CD4-positive, CD25-positive, alpha-beta regulatory T cell (primary cell): ENCODE results near the gene PCDHA5. TPM values are rescaled to one million over a fixed set of nuclear protein-coding genes. Genes with fewer than 3 reads are reported as not detected.
A peak's percentile ranks its signal among the peaks of the same experiment; 100 is the strongest.
"Not testable (repeated sequence)": the region's sequence is repeated elsewhere in the genome, so short reads cannot be mapped to it uniquely, and the experiment has no call there.

Source experiments
- ATAC-seq, 2 donors: fragments of 150-1000 bp; cut with Tn5 transposase; one replicate each; pipeline ENCODE4 v1.10.0; 2021; ENCODE audit warnings: low read depth in 2 of 2, moderate number of reproducible peaks in 2 of 2, moderate library complexity in 1 of 2
- DNase-seq, 3 donors: peaks; one replicate each; pipeline versions ENCODE4 v3.0.0 to v3.0.0-alpha.2; 2012 to 2022; ENCODE audit warnings: mixed read lengths in 1 of 3
- H3K27ac ChIP-seq: one replicate; pipeline ENCODE4 v1.7.0; 2013; ENCODE audit warnings: mild to moderate bottlenecking, low read length; ENCODE audit not compliant: insufficient read depth, poor library complexity, severe bottlenecking
- H3K27me3 ChIP-seq: one replicate; pipeline ENCODE4 v1.7.0; 2013; ENCODE audit warnings: low read length; ENCODE audit not compliant: control insufficient read depth, insufficient read depth
- H3K36me3 ChIP-seq: one replicate; pipeline ENCODE4 v1.7.0; 2013; ENCODE audit warnings: mild to moderate bottlenecking, low read length, moderate library complexity; ENCODE audit not compliant: control insufficient read depth, insufficient read depth
- H3K4me1 ChIP-seq: 2 replicates; pipeline ENCODE4 v1.7.0; 2013; ENCODE audit warnings: mild to moderate bottlenecking, low read length; ENCODE audit not compliant: insufficient read depth, control insufficient read depth, poor library complexity, severe bottlenecking
- H3K4me3 ChIP-seq: one replicate; pipeline ENCODE4 v1.7.0; 2013; ENCODE audit warnings: low read depth, mild to moderate bottlenecking, low read length, moderate library complexity
- H3K9me3 ChIP-seq, 2 experiments: 1 replicate in 1 of 2; 2 replicates in 1 of 2; pipeline ENCODE4 v1.7.0; 2013; ENCODE audit warnings: low read length in 2 of 2, mild to moderate bottlenecking in 1 of 2, moderate library complexity in 1 of 2; ENCODE audit not compliant: control insufficient read depth in 2 of 2
- H3K27ac Mint-ChIP-seq, 3 donors: one replicate each; pipeline ENCODE4 v1.8.0; 2020 to 2022; ENCODE audit warnings: mild to moderate bottlenecking in 3 of 3, mixed read lengths in 3 of 3, moderate library complexity in 2 of 3
- H3K27me3 Mint-ChIP-seq: one replicate; pipeline ENCODE4 v1.8.0; 2022; ENCODE audit warnings: mild to moderate bottlenecking, mixed read lengths
- H3K36me3 Mint-ChIP-seq: one replicate; pipeline ENCODE4 v1.8.0; 2020; ENCODE audit warnings: mixed read lengths
- H3K4me1 Mint-ChIP-seq, 4 donors: one replicate each; pipeline ENCODE4 v1.8.0; 2020 to 2022; ENCODE audit warnings: mixed read lengths in 4 of 4, mild to moderate bottlenecking in 1 of 4
- H3K4me3 Mint-ChIP-seq, 4 donors: one replicate each; pipeline ENCODE4 v1.8.0; 2020 to 2022; ENCODE audit warnings: mild to moderate bottlenecking in 4 of 4, mixed read lengths in 4 of 4, moderate library complexity in 3 of 4
- H3K9me3 Mint-ChIP-seq, 7 donors: one replicate each; pipeline ENCODE4 v1.8.0; 2020 to 2022; ENCODE audit warnings: mixed read lengths in 7 of 7, mild to moderate bottlenecking in 3 of 7, moderate library complexity in 2 of 7
- polyA plus RNA-seq, 4 donors: library from polyadenylated mRNA; unstranded; fragments of 300-500 nt; fragmentation: Illumina TruSeq; gene quantifications; one replicate each; pipeline ENCODE4 v1.2.3, GENCODE V29; 2021
- total RNA-seq: library from RNA; stranded (reverse); gene quantifications from one replicate; pipeline ENCODE4 v1.2.3, GENCODE V29; 2022

The PCDHA5 gene
- total and polyA plus RNA-seq, 5 donors from 2014 or later: not detected

GRCh38 chr5:140795259-140795641 is 26.2 kb upstream of the PCDHA5 start:
- Mint-ChIP-seq H3K4me3 (no peak overlapping the region), H3K27ac (no peak overlapping the region)

DNA sequence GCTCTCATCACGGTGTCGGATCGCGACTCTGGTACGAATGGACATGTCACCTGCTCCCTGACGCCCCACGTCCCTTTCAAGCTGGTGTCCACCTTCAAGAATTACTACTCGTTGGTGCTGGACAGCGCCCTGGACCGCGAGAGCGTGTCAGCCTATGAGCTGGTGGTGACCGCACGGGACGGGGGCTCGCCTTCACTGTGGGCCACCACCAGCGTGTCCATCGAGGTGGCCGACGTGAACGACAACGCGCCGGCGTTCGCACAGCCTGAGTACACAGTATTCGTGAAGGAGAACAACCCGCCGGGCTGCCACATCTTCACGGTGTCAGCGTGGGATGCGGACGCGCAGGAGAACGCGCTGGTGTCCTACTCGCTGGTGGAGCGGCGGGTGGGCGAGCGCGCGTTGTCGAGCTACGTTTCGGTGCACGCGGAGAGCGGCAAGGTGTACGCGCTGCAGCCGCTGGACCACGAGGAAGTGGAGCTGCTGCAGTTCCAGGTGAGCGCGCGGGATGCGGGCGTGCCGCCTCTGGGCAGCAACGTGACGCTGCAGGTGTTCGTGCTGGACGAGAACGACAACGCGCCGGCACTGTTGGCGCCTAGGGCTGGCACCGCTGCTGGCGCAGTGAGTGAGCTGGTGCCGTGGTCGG is 25.2 kb upstream of the PCDHA5 start:
- not testable (repeated sequence) for DNase-seq, H3K27me3 ChIP-seq, H3K27ac ChIP-seq, H3K27me3 Mint-ChIP-seq, H3K4me1 ChIP-seq, H3K36me3 ChIP-seq, H3K27ac Mint-ChIP-seq, H3K36me3 Mint-ChIP-seq, H3K4me3 ChIP-seq, H3K4me3 Mint-ChIP-seq, ATAC-seq, H3K4me1 Mint-ChIP-seq
- H3K9me3 ChIP-seq: peaks cover 33 to 53% of the 10 kb centered on the region in 2 experiments
- peaks cover under 1 to 49% (median 12%) of the 10 kb centered on the region in 7 donors for H3K9me3 Mint-ChIP-seq

More at GRCh38 chr5:140795259-140795641, 26.2 kb upstream of the PCDHA5 start:
- Mint-ChIP-seq H3K4me1 (no peaks in the 10 kb centered on the region), H3K36me3 (no peaks in the 10 kb centered on the region), H3K27me3 (peaks cover 4% of the 10 kb centered on the region), H3K9me3 (peaks cover 2 to 52% (median 11%) of the 10 kb centered on the region in 7 donors)
- H3K4me1 ChIP-seq: no peaks in the 10 kb centered on the region
- no peaks in the 10 kb centered on the region for H3K36me3 ChIP-seq
- no peak for ATAC-seq
- H3K4me3 ChIP-seq: no peak overlapping the region
- H3K9me3 ChIP-seq: peaks cover 34 to 45% of the 10 kb centered on the region in 2 experiments
- H3K27me3 ChIP-seq: peaks cover 2% of the 10 kb centered on the region
- no peak overlapping the region for H3K27ac ChIP-seq
- DNase-seq: no peak

DNA sequence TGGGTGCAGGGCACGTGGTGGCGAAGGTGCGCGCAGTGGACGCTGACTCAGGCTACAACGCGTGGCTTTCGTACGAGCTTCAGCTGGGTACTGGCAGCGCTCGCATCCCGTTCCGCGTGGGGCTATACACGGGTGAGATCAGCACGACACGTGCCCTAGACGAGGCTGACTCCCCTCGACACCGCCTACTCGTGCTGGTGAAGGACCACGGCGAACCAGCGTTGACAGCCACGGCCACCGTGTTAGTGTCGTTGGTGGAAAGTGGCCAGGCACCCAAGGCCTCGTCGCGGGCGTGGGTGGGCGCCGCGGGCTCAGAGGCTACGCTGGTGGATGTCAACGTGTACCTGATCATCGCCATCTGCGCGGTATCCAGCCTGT is 24.7 kb upstream of the PCDHA5 start:
- peaks cover 0 to 46% (median 10%) of the 10 kb centered on the region in 7 donors for H3K9me3 Mint-ChIP-seq
- no peaks in the 10 kb centered on the region for H3K36me3 ChIP-seq
- no peak overlapping the region for H3K27ac Mint-ChIP-seq
- no peaks in the 10 kb centered on the region for H3K4me1 ChIP-seq
- no peak overlapping the region for H3K4me3 ChIP-seq
- H3K36me3 Mint-ChIP-seq: no peaks in the 10 kb centered on the region
- H3K27me3 Mint-ChIP-seq: peaks cover 4% of the 10 kb centered on the region
- DNase-seq (no peak), ATAC-seq (no peak)
- H3K9me3 ChIP-seq: peaks cover 31 to 54% of the 10 kb centered on the region in 2 experiments
- H3K27me3 ChIP-seq: peaks cover 2% of the 10 kb centered on the region
- H3K27ac ChIP-seq: no peak overlapping the region
- H3K4me1 Mint-ChIP-seq: no peaks in the 10 kb centered on the region
- no peak overlapping the region for H3K4me3 Mint-ChIP-seq

- H3K36me3 ChIP-seq: no peaks in the 10 kb centered on the region
- peak in 1 of 3 donors; percentile 6 for DNase-seq
- Mint-ChIP-seq H3K9me3 (peaks cover 0 to 39% (median 10%) of the 10 kb centered on the region in 7 donors), H3K4me1 (no peaks in the 10 kb centered on the region), H3K27ac (no peak within 1 kb of the TSS), H3K27me3 (peaks cover 5% of the 10 kb centered on the region), H3K36me3 (no peaks in the 10 kb centered on the region), H3K4me3 (no peak within 1 kb of the TSS)
- H3K4me1 ChIP-seq: no peaks in the 10 kb centered on the region
- no peak within 1 kb of the TSS for H3K27ac ChIP-seq
- ATAC-seq: no peak
- H3K4me3 ChIP-seq: no peak within 1 kb of the TSS
- peaks cover 6 to 32% of the 10 kb centered on the region in 2 experiments for H3K9me3 ChIP-seq
- H3K27me3 ChIP-seq: no peaks in the 10 kb centered on the region
Measured at GRCh38 chr5:140800816-140801493, 20.5 kb upstream of the PCDHA5 start, which contains the start of gene PCDHA3. PCDHA3 (plus strand) TSS chr5:140801057.

GRCh38 chr5:140801494-140801841 is 19.9 kb upstream of the PCDHA5 start:
- Mint-ChIP-seq H3K9me3 (peaks cover 0 to 40% (median 11%) of the 10 kb centered on the region in 7 donors), H3K36me3 (no peaks in the 10 kb centered on the region), H3K4me1 (no peaks in the 10 kb centered on the region), H3K27me3 (peaks cover 8% of the 10 kb centered on the region), H3K27ac (no peak overlapping the region), H3K4me3 (no peak overlapping the region)
- H3K27me3 ChIP-seq: no peaks in the 10 kb centered on the region
- H3K4me1 ChIP-seq: no peaks in the 10 kb centered on the region
- DNase-seq (no peak), ATAC-seq (no peak)
- H3K36me3 ChIP-seq: no peaks in the 10 kb centered on the region
- no peak overlapping the region for H3K4me3 ChIP-seq
- H3K9me3 ChIP-seq: peaks cover 8 to 35% of the 10 kb centered on the region in 2 experiments
- no peak overlapping the region for H3K27ac ChIP-seq

GRCh38 chr5:140802381-140802780 is 19.0 kb upstream of the PCDHA5 start:
- not testable (repeated sequence) for DNase-seq, H3K36me3 ChIP-seq, H3K4me1 Mint-ChIP-seq, ATAC-seq, H3K4me3 Mint-ChIP-seq, H3K36me3 Mint-ChIP-seq, H3K27me3 ChIP-seq, H3K4me1 ChIP-seq, H3K4me3 ChIP-seq, H3K27ac ChIP-seq, H3K27ac Mint-ChIP-seq
- Mint-ChIP-seq H3K9me3 (peaks cover 0 to 44% (median 11%) of the 10 kb centered on the region in 7 donors), H3K27me3 (peaks cover 12% of the 10 kb centered on the region)
- peaks cover 9 to 38% of the 10 kb centered on the region in 2 experiments for H3K9me3 ChIP-seq

GRCh38 chr5:140802781-140803271 is 18.6 kb upstream of the PCDHA5 start:
- Mint-ChIP-seq H3K36me3 (no peaks in the 10 kb centered on the region), H3K9me3 (peaks cover 0 to 48% (median 11%) of the 10 kb centered on the region in 7 donors), H3K4me1 (no peaks in the 10 kb centered on the region), H3K27ac (no peak overlapping the region), H3K27me3 (peaks cover 12% of the 10 kb centered on the region), H3K4me3 (no peak overlapping the region)
- Histone ChIP-seq H3K36me3 (no peaks in the 10 kb centered on the region), H3K27ac (no peak overlapping the region), H3K4me3 (no peak overlapping the region), H3K4me1 (no peaks in the 10 kb centered on the region), H3K9me3 (peaks cover 11 to 43% of the 10 kb centered on the region in 2 experiments), H3K27me3 (peaks cover 3% of the 10 kb centered on the region)
- DNase-seq (no peak), ATAC-seq (no peak)
